PC-3 (cell line): ENCODE data around the gene FAM83F.

Source experiments
- EZH2 ChIP-seq: fragments of 300-600 bp; sonication (generic); IDR thresholded peaks from one replicate; pipeline ENCODE4 v1.6.1; 2017; ENCODE audit warnings: antibody characterized with exemption, mild to moderate bottlenecking, low read length; ENCODE audit not compliant: unreplicated experiment
- TF ChIP-seq, protein P1 (sequence below): fragments of 300-600 bp; sonication (generic); conservative IDR thresholded peaks from 2 replicates; pipeline ENCODE4 v1.5.1; 2017; ENCODE audit warnings: antibody characterized with exemption, low read depth, mild to moderate bottlenecking, low read length

DNA sequence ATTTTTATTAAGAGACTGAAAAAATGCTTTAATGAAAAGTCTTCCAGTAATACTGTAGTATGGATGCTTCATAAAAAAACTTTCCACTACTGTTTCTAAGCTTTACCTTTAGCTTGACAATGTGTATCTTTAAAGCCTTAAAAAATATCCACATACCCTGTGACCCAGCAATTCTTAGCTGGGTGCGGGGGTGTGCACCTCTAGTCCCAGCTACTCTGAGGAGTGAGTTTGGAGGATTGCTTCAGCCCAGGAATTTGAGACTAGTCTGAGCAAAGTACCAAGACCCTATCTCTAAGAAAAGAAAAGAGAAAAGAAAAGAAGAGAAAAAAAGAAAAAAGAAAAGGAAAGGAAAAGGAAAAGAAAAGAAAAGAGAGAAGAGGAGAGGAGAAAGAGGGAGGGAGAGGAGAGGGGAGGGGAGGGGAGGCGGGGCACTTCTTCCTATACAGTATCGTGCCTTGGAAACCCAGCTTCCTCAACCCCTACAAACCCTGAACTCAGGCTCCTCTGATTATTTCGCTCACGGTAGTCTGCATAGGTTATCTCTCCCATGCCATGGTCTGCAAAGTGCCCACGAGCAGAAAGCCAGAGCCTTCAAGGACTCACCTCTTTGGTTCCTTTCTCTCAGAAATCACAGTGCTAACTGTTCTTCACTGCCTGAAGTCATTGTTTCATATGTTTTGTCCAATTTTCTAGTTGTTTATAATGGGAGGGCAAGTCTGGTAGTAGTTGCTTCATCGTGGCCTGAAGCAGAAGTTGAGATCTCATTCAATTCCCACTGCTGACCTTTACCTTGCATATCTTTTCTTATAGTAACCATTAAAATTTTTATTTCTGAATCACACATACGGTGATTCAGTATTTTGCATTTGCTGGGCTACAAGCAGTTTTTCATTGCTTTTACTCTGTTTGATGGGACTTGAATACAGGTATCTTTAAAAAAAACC lies 82.2 kb downstream of the FAM83F start:
- no peak for TF ChIP-seq EZH2
- TF ChIP-seq, protein P1, sequence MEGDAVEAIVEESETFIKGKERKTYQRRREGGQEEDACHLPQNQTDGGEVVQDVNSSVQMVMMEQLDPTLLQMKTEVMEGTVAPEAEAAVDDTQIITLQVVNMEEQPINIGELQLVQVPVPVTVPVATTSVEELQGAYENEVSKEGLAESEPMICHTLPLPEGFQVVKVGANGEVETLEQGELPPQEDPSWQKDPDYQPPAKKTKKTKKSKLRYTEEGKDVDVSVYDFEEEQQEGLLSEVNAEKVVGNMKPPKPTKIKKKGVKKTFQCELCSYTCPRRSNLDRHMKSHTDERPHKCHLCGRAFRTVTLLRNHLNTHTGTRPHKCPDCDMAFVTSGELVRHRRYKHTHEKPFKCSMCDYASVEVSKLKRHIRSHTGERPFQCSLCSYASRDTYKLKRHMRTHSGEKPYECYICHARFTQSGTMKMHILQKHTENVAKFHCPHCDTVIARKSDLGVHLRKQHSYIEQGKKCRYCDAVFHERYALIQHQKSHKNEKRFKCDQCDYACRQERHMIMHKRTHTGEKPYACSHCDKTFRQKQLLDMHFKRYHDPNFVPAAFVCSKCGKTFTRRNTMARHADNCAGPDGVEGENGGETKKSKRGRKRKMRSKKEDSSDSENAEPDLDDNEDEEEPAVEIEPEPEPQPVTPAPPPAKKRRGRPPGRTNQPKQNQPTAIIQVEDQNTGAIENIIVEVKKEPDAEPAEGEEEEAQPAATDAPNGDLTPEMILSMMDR: no peak
